Retinal pigment epithelial cell (primary cell): ENCODE data around the gene MYL9.

ENCODE experiments used
- DNase-seq: peaks from one replicate; pipeline ENCODE4 v3.0.0-alpha.2; 2010; ENCODE audit warnings: low read depth
- H3K4me3 ChIP-seq: 2 replicates; pipeline ENCODE4 v1.5.1; 2011; ENCODE audit warnings: mild to moderate bottlenecking, low read length, control low read depth, moderate library complexity
- TF ChIP-seq, protein P1 (sequence below): conservative IDR thresholded peaks from 2 replicates; pipeline ENCODE4 v1.5.1; 2011; ENCODE audit warnings: low read depth, low read length, control low read depth, inconsistent platforms

Gene MYL9

DNA sequence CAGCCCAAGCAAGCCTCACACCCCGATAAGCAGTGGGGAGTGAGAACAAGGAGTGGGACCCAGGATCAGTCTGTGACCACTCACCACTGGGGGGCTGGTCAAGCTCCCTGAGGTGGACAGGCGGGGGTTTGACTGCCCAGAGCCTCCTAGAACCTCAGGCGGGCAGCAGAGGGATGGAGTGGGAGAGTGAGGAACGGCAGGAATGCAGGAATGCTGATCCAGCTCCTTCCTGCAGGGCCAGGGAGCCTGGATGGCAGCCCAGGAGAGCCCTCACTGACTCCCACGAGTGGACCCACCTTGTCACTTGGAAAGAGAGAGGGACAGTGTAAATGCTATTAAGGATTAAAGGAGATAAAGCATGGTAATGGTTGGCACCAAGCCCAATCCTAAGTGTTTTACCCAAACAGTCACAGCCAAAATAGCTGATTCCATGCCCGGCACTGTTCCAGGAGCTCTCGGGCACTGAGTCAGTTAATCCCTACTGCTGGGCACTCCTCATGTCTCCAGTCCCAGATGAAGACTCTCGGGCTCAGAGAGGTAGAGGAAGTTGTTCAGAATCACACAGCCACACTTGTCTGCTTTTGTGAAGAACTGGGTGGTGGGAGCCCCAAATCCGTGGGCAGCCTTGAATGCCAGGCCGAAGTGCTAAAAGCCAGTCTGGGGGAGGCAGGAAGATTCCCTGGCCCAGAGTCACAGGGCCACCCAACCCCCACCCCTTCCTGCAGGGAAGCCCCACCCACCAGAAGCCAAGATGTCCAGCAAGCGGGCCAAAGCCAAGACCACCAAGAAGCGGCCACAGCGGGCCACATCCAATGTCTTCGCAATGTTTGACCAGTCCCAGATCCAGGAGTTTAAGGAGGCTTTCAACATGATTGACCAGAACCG is 3.1 kb downstream of the MYL9 start:
- H3K4me3 ChIP-seq = peak overlapping the region; percentile 77
- TF ChIP-seq, protein P1, sequence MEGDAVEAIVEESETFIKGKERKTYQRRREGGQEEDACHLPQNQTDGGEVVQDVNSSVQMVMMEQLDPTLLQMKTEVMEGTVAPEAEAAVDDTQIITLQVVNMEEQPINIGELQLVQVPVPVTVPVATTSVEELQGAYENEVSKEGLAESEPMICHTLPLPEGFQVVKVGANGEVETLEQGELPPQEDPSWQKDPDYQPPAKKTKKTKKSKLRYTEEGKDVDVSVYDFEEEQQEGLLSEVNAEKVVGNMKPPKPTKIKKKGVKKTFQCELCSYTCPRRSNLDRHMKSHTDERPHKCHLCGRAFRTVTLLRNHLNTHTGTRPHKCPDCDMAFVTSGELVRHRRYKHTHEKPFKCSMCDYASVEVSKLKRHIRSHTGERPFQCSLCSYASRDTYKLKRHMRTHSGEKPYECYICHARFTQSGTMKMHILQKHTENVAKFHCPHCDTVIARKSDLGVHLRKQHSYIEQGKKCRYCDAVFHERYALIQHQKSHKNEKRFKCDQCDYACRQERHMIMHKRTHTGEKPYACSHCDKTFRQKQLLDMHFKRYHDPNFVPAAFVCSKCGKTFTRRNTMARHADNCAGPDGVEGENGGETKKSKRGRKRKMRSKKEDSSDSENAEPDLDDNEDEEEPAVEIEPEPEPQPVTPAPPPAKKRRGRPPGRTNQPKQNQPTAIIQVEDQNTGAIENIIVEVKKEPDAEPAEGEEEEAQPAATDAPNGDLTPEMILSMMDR = no peak
- DNase-seq = peak; percentile 86

DNA sequence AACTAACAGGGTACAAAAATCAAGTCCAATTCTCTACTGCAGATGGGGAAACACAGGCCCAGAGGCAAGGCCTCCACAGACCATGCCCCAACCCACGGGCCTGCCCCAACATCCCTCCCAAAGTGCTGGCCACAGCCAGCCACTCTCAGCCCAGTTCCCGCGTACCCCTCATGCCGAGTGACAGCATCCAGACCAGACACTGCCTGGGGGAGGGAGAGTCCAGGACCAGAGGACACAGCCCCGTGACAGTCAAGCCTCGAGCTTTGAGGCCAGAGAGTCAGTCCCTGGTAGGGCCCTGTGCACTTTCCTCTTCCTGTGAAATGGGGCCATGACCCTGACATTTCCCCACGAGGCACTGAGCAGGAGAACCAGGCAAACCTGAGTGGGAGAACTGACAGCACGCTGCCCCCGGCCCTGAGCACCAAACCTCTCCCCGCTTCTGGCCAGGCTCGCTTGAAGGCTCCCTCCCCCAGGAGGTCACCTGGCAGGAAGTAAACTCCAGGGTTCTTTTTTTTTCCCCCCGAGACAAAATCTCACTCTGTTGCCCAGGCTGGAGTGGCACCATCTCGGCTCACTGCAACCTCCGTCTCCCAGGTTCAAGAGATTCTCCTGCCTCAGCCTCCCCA is 4.9 kb downstream of the MYL9 start:
- H3K4me3 ChIP-seq = no peak overlapping the region
- no peak for DNase-seq
- TF ChIP-seq, protein P1 = no peak

DNA sequence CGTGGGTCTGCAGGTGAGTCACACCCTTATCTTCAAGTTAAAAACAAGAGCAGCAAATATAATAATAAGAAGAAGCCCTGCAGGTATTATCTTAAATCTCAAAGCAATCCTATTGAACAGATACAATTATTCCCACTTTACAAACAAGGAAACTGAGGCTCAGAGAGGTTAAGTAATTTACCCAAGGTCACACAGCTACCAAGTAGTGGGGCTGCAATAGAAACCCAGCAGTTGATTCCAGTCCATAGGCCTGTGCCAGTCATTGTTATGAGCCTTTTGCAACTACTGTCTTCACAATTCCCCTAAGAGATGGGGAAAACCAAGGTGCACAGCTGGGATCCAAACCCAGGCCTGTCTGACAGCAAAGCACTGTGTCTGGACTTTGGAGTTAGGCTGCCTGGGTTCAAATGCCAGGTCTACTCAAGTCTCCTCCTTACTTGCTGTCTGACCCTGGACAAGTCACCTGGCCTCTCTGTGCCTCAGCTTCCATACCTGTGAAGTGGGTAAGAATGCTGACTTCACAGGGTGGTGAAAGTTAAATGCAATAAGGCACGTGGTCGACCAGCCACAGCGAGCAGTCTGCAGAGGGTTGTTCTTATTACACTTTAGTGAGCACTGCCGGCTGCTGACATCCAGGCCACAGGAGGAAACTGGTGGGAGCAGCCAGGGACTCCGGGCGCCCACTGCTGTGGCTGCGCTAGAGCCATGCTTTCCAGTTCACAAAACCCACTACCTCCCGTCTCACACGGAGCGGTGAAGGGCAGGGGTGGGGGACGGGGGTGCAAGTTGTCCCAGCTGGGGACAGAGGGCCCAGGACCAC is 6.1 kb downstream of the MYL9 start:
- TF ChIP-seq, protein P1 = no peak
- DNase-seq = no peak
- no peak overlapping the region for H3K4me3 ChIP-seq

DNA sequence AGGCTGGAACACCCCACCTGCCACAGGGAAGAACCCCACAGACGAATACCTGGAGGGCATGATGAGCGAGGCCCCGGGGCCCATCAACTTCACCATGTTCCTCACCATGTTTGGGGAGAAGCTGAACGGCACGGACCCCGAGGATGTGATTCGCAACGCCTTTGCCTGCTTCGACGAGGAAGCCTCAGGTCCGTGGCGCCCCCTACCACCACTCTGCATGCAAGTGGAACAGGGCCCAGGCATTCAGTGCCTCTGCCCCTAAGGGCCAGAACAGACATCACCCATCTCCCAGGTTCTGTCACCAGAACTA is 6.6 kb downstream of the MYL9 start:
- DNase-seq = no peak
- no peak overlapping the region for H3K4me3 ChIP-seq
- TF ChIP-seq, protein P1 = peak; percentile 39

DNA sequence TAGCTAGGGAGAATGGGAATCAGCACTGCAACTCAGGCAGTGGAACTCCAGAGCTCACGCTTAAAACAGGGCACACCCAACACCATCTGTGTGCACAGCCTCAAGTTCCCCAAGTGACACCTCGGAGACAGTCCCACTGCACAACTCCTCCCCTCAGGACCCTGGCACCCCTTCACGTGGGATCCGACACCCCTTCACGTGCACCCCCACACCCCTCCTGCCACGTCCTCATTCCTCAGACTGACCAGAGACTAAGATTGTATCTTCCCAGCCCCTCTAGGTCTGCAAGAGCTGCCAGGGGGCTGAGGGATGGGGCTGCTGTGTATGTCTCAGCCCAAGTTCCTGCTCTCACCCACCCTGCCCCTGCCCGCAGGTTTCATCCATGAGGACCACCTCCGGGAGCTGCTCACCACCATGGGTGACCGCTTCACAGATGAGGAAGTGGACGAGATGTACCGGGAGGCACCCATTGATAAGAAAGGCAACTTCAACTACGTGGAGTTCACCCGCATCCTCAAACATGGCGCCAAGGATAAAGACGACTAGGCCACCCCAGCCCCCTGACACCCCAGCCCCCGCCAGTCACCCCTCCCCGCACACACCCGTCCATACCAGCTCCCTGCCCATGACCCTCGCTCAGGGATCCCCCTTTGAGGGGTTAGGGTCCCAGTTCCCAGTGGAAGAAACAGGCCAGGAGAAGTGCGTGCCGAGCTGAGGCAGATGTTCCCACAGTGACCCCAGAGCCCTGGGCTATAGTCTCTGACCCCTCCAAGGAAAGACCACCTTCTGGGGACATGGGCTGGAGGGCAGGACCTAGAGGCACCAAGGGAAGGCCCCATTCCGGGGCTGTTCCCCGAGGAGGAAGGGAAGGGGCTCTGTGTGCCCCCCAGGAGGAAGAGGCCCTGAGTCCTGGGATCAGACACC is 7.6 kb downstream of the MYL9 start:
- DNase-seq = no peak
- TF ChIP-seq, protein P1 = no peak
- no peak overlapping the region for H3K4me3 ChIP-seq

DNA sequence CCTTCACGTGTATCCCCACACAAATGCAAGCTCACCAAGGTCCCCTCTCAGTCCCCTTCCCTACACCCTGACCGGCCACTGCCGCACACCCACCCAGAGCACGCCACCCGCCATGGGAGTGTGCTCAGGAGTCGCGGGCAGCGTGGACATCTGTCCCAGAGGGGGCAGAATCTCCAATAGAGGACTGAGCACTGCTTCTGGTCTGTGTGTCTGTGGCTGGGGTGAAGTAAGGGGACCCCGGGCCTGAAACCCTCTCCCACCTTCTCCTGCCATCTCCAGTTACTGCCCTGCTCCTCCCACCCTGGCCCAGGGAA is 8.3 kb downstream of the MYL9 start:
- TF ChIP-seq, protein P1 = no peak
- no peak for DNase-seq
- H3K4me3 ChIP-seq = no peak overlapping the region
